H1 (cell line): Measurements from ENCODE around the gene CMYA5. TPM values are rescaled to one million over a fixed set of nuclear protein-coding genes. Genes with fewer than 3 reads are reported as not detected.

Experiments
- CTCF ChIA-PET: fragments of 300-600 bp; sonication (Branson Sonifier 250); formaldehyde crosslinking; loops from one replicate; lab custom pipeline; 2021; ENCODE audit not compliant: partially characterized antibody; lab: Charles Lee
- POLR2A ChIA-PET: fragments of 300-600 bp; sonication (Branson Sonifier 250); formaldehyde crosslinking; loops from one replicate; lab custom pipeline; 2021; ENCODE audit warnings: inconsistent platforms; ENCODE audit not compliant: partially characterized antibody; lab: Charles Lee
- DNase-seq, 2 experiments: peaks; one replicate each; pipeline versions ENCODE4 v3.0.0 to v3.0.0-alpha.2; 2010 to 2022; ENCODE audit warnings: low spot score in 2 of 2, low read depth in 1 of 2, mixed read lengths in 1 of 2
- FAIRE-seq: peaks from 2 replicates; lab custom pipeline; 2011; peaks lifted over from hg19 to GRCh38; lab: Jason Lieb, UNC
- H2AFZ ChIP-seq: 2 replicates; pipeline ENCODE4 v1.8.1; 2012; ENCODE audit warnings: low read length, inconsistent platforms
- H2AK5ac ChIP-seq: 2 replicates; pipeline ENCODE4 v1.6.1; 2013; ENCODE audit warnings: low read depth, low read length
- H2BK120ac ChIP-seq: replicated peaks from 2 replicates; pipeline ENCODE3; 2013; ENCODE audit warnings: low read depth, low read length, inconsistent platforms
- H2BK12ac ChIP-seq: 2 replicates; pipeline ENCODE4 v1.6.1; 2013; ENCODE audit warnings: low read depth, low read length
- H2BK15ac ChIP-seq: 2 replicates; pipeline ENCODE4 v1.6.1; 2013; ENCODE audit warnings: low read length
- H2BK20ac ChIP-seq: 2 replicates; pipeline ENCODE4 v1.6.1; 2013; ENCODE audit warnings: low read length
- H2BK5ac ChIP-seq: 2 replicates; pipeline ENCODE4 v1.6.1; 2013; ENCODE audit warnings: low read depth, low read length
- H3K14ac ChIP-seq: 2 replicates; pipeline ENCODE4 v1.6.1; 2013; ENCODE audit warnings: inconsistent platforms; ENCODE audit not compliant: insufficient read length
- H3K18ac ChIP-seq: 2 replicates; pipeline ENCODE4 v1.6.1; 2013; ENCODE audit warnings: low read length; ENCODE audit errors: extremely low read depth
- H3K23ac ChIP-seq: 2 replicates; pipeline ENCODE4 v1.6.1; 2013; ENCODE audit warnings: inconsistent platforms; ENCODE audit not compliant: insufficient read length
- H3K23me2 ChIP-seq: 2 replicates; pipeline ENCODE4 v1.6.1; 2013; ENCODE audit warnings: low read depth, low read length
- H3K27ac ChIP-seq: 2 replicates; pipeline ENCODE4 v1.6.1; 2011; ENCODE audit warnings: low read depth, low read length, inconsistent platforms
- H3K27me3 ChIP-seq, 4 experiments: replicated peaks in 1 of 4; 1 replicate in 1 of 4; 2 replicates in 3 of 4; pipeline versions ENCODE4 v1.6.1 to v1.8.1; 2011 to 2013; ENCODE audit warnings: low read length in 3 of 4, mild to moderate bottlenecking in 3 of 4, inconsistent platforms in 2 of 4, mixed read lengths in 2 of 4, moderate library complexity in 1 of 4; ENCODE audit not compliant: control insufficient read depth in 3 of 4, insufficient read depth in 3 of 4; ENCODE audit errors: extremely low read depth in 1 of 4
- H3K36me3 ChIP-seq, 4 experiments: 2 replicates each; pipeline versions ENCODE4 v1.6.1 to v1.8.1; 2011 to 2013; ENCODE audit warnings: mild to moderate bottlenecking in 4 of 4, low read length in 3 of 4, moderate library complexity in 2 of 4, control low read depth in 1 of 4, inconsistent platforms in 1 of 4; ENCODE audit not compliant: insufficient read depth in 4 of 4, control insufficient read depth in 2 of 4
- H3K4ac ChIP-seq: replicated peaks from 2 replicates; pipeline ENCODE3; 2013; ENCODE audit warnings: low read length, low read depth, mixed read lengths, inconsistent platforms; ENCODE audit not compliant: insufficient read length
- H3K4me1 ChIP-seq, 4 experiments: replicated peaks in 1 of 4; 1 replicate in 1 of 4; 2 replicates in 3 of 4; pipeline versions ENCODE4 v1.6.1 to v1.8.1; 2011 to 2013; ENCODE audit warnings: low read length in 3 of 4, inconsistent platforms in 2 of 4, mixed read lengths in 1 of 4; ENCODE audit not compliant: insufficient read depth in 4 of 4, control insufficient read depth in 3 of 4
- H3K4me2 ChIP-seq, 2 experiments: 2 replicates each; pipeline versions ENCODE4 v1.6.1 to v1.8.1; 2011 to 2013; ENCODE audit warnings: low read depth in 2 of 2, low read length in 2 of 2, control low read depth in 1 of 2, inconsistent platforms in 1 of 2, mild to moderate bottlenecking in 1 of 2; ENCODE audit not compliant: insufficient read depth in 1 of 2
- H3K4me3 ChIP-seq, 4 experiments: fragments of 200-600, 300-600 bp in 1 of 4; sonication (generic), shearing (Covaris generic), sonication (Bioruptor Twin) in 1 of 4; 2 replicates each; pipeline versions ENCODE4 v1.5.1 to v1.8.1; 2011 to 2016; ENCODE audit warnings: low read length in 4 of 4, low read depth in 3 of 4, control low read depth in 2 of 4, inconsistent platforms in 2 of 4, mild to moderate bottlenecking in 2 of 4, mixed read lengths in 1 of 4, moderate library complexity in 1 of 4; ENCODE audit not compliant: insufficient read depth in 2 of 4; ENCODE audit errors: extremely low read depth in 1 of 4
- H3K56ac ChIP-seq: replicated peaks from 2 replicates; pipeline ENCODE3; 2013; ENCODE audit warnings: low read depth, mild to moderate bottlenecking, mixed read lengths, low read length, inconsistent platforms; ENCODE audit not compliant: insufficient read length
- H3K79me1 ChIP-seq: 2 replicates; pipeline ENCODE4 v1.6.1; 2013; ENCODE audit warnings: low read depth, low read length, control low read depth
- H3K79me2 ChIP-seq, 2 experiments: 2 replicates each; pipeline versions ENCODE4 v1.6.1 to v1.8.1; 2012 to 2013; ENCODE audit warnings: low read length in 2 of 2, mild to moderate bottlenecking in 2 of 2, inconsistent platforms in 1 of 2; ENCODE audit not compliant: insufficient read depth in 2 of 2, control insufficient read depth in 1 of 2
- H3K9ac ChIP-seq, 4 experiments: replicated peaks in 1 of 4; 1 replicate in 1 of 4; 2 replicates in 3 of 4; pipeline versions ENCODE4 v1.6.1 to v1.8.1; 2011 to 2013; ENCODE audit warnings: low read depth in 3 of 4, low read length in 3 of 4, control low read depth in 2 of 4, mild to moderate bottlenecking in 2 of 4, moderate library complexity in 2 of 4, inconsistent platforms in 1 of 4; ENCODE audit errors: extremely low read depth in 1 of 4
- H3K9me3 ChIP-seq, 2 experiments: 2 replicates each; pipeline versions ENCODE4 v1.6.1 to v1.8.1; 2012 to 2013; ENCODE audit warnings: mild to moderate bottlenecking in 2 of 2, moderate library complexity in 2 of 2, control low read depth in 1 of 2, inconsistent platforms in 1 of 2, low read depth in 1 of 2, low read length in 1 of 2, mixed read lengths in 1 of 2; ENCODE audit not compliant: insufficient read depth in 2 of 2
- H4K20me1 ChIP-seq, 2 experiments: replicated peaks in 1 of 2; 2 replicates each; pipeline versions ENCODE3 to v1.8.1; 2011 to 2013; ENCODE audit warnings: inconsistent platforms in 2 of 2, low read length in 2 of 2, mild to moderate bottlenecking in 1 of 2; ENCODE audit not compliant: insufficient read depth in 2 of 2, control insufficient read depth in 1 of 2
- H4K5ac ChIP-seq: 2 replicates; pipeline ENCODE4 v1.6.1; 2013; ENCODE audit warnings: low read length, low read depth, mixed read lengths, inconsistent platforms; ENCODE audit not compliant: insufficient read length
- H4K8ac ChIP-seq: 2 replicates; pipeline ENCODE4 v1.8.0; 2013; ENCODE audit warnings: mild to moderate bottlenecking, moderate library complexity, low read length, inconsistent platforms; ENCODE audit not compliant: insufficient read depth; ENCODE audit errors: extremely low read depth
- H4K91ac ChIP-seq: replicated peaks from 2 replicates; pipeline ENCODE3; 2013; ENCODE audit warnings: low read length, mixed read lengths, inconsistent platforms; ENCODE audit not compliant: insufficient read length
- BACH1 ChIP-seq: IDR thresholded peaks from 2 replicates; pipeline ENCODE4 v1.6.1; 2012; ENCODE audit warnings: low read length, improper control_type of control experiment
- CHD1 ChIP-seq: IDR thresholded peaks from 2 replicates; pipeline ENCODE4 v1.6.1; 2012; ENCODE audit warnings: low read depth, low read length, improper control_type of control experiment
- FOSL1 ChIP-seq: IDR thresholded peaks from 2 replicates; pipeline ENCODE4 v1.6.1; 2011; ENCODE audit warnings: mild to moderate bottlenecking, low read depth, low read length, moderate library complexity; ENCODE audit not compliant: insufficient read depth
- GABPA ChIP-seq: IDR thresholded peaks from 2 replicates; pipeline ENCODE4 v1.6.1; 2011; ENCODE audit warnings: mild to moderate bottlenecking, low read length, moderate library complexity, borderline replicate concordance; ENCODE audit not compliant: insufficient read depth
- GTF2F1 ChIP-seq: IDR thresholded peaks from 2 replicates; pipeline ENCODE4 v1.6.1; 2012; ENCODE audit warnings: low read depth, low read length, improper control_type of control experiment, borderline replicate concordance
- JUN ChIP-seq: IDR thresholded peaks from 2 replicates; pipeline ENCODE4 v1.6.1; 2011; ENCODE audit warnings: low read depth, mild to moderate bottlenecking, improper control_type of control experiment, low read length
- PHF8 ChIP-seq: fragments of 200-600 bp; sonication (generic); conservative IDR thresholded peaks from 2 replicates; pipeline ENCODE4 v1.7.1; 2012; ENCODE audit warnings: low read depth, mild to moderate bottlenecking, inconsistent platforms, low read length, moderate library complexity
- POLR2AphosphoS5 ChIP-seq: IDR thresholded peaks from 2 replicates; pipeline ENCODE4 v1.6.1; 2011; ENCODE audit warnings: low read depth, low read length
- POU5F1 ChIP-seq: IDR thresholded peaks from 2 replicates; pipeline ENCODE4 v1.6.1; 2011; ENCODE audit warnings: low read depth, mild to moderate bottlenecking, low read length, moderate library complexity
- RBBP5 ChIP-seq: IDR thresholded peaks from 2 replicates; pipeline ENCODE4 v1.7.1; 2012; ENCODE audit warnings: low read depth, mild to moderate bottlenecking, inconsistent platforms, low read length, moderate library complexity, borderline replicate concordance
- SIX5 ChIP-seq: IDR thresholded peaks from 2 replicates; pipeline ENCODE4 v1.6.1; 2011; ENCODE audit warnings: mild to moderate bottlenecking, low read depth, low read length
- TAF1 ChIP-seq: IDR thresholded peaks from 2 replicates; pipeline ENCODE4 v1.6.1; 2011; ENCODE audit warnings: mild to moderate bottlenecking, low read depth, low read length
- TBP ChIP-seq: IDR thresholded peaks from 2 replicates; pipeline ENCODE4 v1.6.1; 2011; ENCODE audit warnings: low read depth, low read length, improper control_type of control experiment
- WGBS, 2 experiments: shearing (Covaris generic) in 1 of 2; methylation state at CpG; one replicate each; pipeline versions ENCODE4 v1.1.6 to v1.1.7; 2013 to 2015; ENCODE audit warnings: low lambda C conversion rate in 2 of 2, mixed read lengths in 2 of 2, inconsistent platforms in 1 of 2, low coverage in 1 of 2, missing lambda C conversion rate in 1 of 2; ENCODE audit not compliant: insufficient replicate concordance in 2 of 2, insufficient coverage in 1 of 2, insufficient read length in 1 of 2; ENCODE audit errors: extremely low coverage in 1 of 2, missing lambda C conversion rate in 1 of 2; 5-methylcytosine and 5-hydroxymethylcytosine counted together
- polyA plus RNA-seq, 7 experiments: library from polyadenylated mRNA; depleted of rRNA in 3 of 7; stranded (reverse) in 5 of 7; unstranded in 2 of 7; fragments of >200 nt in 5 of 7; fragments of 200-250 nt in 2 of 7; gene quantifications; 1 replicate in 5 of 7; 2 replicates in 1 of 7; 4 replicates in 1 of 7; pipeline versions ENCODE4 v1.2.1 to v1.2.3, GENCODE V29; 2011 to 2013; ENCODE audit warnings: missing spikeins in 2 of 7, mixed read lengths in 2 of 7
- total RNA-seq: library from RNA; stranded (reverse); fragmentation: NEBNext Ultra II Directional; extraction: Animal tissue kit (Norgen Biotek cat#: 25700); gene quantifications from 2 replicates; pipeline ENCODE4 v1.2.1, GENCODE V29; 2021

CMYA5 gene
- total and polyA plus RNA-seq, 2 of the 8 experiments (the other 6 are each of a cell fraction or from before 2014, with no cell fraction given) = 0.88 to 0.95 TPM

DNA sequence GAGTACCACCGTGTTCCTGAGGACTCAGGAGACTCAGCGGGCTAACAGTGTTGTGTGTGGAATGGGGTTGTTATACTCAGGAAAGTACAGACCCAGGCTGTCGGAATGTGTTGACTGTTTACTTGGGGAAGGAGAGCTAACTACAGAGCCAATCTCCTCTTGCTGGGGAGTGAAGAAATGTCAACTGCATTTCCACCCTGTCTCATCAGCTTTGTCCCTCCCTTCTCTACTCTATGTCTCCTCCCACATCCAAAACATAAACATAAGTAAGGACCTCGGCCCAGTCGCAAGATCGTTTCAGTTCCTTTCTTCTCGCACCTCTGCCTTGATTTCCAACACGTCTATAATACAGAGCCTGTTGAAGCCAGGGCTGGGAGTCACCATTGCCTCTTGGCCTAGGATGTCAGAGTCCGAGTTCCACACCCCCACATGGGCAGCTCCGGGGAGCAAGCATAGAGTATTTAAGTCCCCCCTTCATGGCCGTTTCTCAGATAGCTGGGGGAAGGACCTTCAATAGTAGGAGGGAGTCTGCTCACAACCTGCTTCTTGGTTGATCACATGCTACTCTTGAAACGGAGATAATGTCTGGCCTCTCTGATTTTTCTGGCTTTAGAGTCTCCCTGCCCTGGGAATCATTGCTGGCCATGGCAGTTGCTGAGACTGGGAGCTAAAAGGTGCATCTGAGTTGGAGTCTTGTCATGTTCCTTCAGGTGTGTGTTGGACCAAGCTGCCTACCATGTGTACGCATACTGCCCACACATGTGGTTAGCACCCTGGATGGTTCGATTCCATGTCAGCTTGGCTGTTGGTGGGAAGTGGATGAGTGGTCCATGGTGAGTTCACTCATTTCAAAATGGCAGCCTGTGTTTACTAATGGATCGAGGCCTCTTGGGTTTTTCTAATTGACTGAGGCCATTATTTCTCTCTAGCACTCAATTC, 154.1 kb downstream of the CMYA5 start:
- Histone ChIP-seq H2BK20ac (no peak overlapping the region), H2BK120ac (no peak overlapping the region), H3K23ac (no peak overlapping the region), H3K4me1 (no peaks in the 10 kb centered on the region), H2BK5ac (no peak overlapping the region), H2AFZ (0 out of 2 replicates have a peak overlapping the region, but pooled peaks have one; percentile 36), H3K4ac (no peak overlapping the region), H3K27ac (no peak overlapping the region), H3K9me3 (no peaks in the 10 kb centered on the region), H3K36me3 (no peaks in the 10 kb centered on the region), H2AK5ac (no peak overlapping the region), H4K20me1 (no peaks in the 10 kb centered on the region), H3K56ac (no peak overlapping the region), H3K4me2 (no peak overlapping the region), H4K5ac (no peak overlapping the region), H3K79me1 (no peaks in the 10 kb centered on the region), H3K14ac (no peak overlapping the region), H4K91ac (no peak overlapping the region), H3K18ac (no peak overlapping the region), H3K79me2 (no peaks in the 10 kb centered on the region), H2BK12ac (no peak overlapping the region), H3K23me2 (no peaks in the 10 kb centered on the region), H2BK15ac (no peak overlapping the region), H3K9ac (no peak overlapping the region), H3K4me3 (no peak overlapping the region), H3K27me3 (no peaks in the 10 kb centered on the region), H4K8ac (no peak overlapping the region)
- 92% methylated on average over 15 of the region's 15 CpGs; no CpG with 5 or more reads in 1 of the 2 experiments for WGBS, 2 experiments
- POLR2A ChIA-PET = interaction anchor here (0.6 kb wide), 1 partner anchor 23 kb away, joined by 4 read pairs; no protein-coding TSS in a partner anchor
- DNase-seq = peak in 1 of 2 experiments; percentile 14
- CTCF ChIA-PET = interaction anchor here (0.6 to 3.0 kb wide), 7 partner anchors 10 to 932 kb away, joined by 3 to 10 read pairs (median 3); no protein-coding TSS in a partner anchor
- no peak for FAIRE-seq
- no peak for TF ChIP-seq BACH1
- TF ChIP-seq RBBP5 = no peak
- no peak for TF ChIP-seq CHD1
- TF ChIP-seq POLR2AphosphoS5 = no peak
- no peak for TF ChIP-seq TAF1
- TF ChIP-seq FOSL1 = no peak
- TF ChIP-seq GABPA = no peak
- TF ChIP-seq SIX5 = no peak
- TF ChIP-seq GTF2F1 = no peak
- TF ChIP-seq TBP = no peak
- TF ChIP-seq JUN = no peak
- no peak for TF ChIP-seq PHF8
- TF ChIP-seq POU5F1 = no peak
